HG03565 (cell line): ENCODE measurements around the gene CLK4.
A peak's percentile ranks its signal among the peaks of the same experiment; 100 is the strongest.

Source experiments
- ATAC-seq: cut with Tn5 transposase; IDR thresholded peaks from one replicate; pipeline ENCODE4 v1.9.1; 2021; ENCODE audit warnings: mild to moderate bottlenecking, moderate library complexity; ENCODE audit not compliant: unreplicated experiment

Gene CLK4

GRCh38 chr5:178626484-178627258 is at the start of gene CLK4:
CLK4 (minus strand) TSS chr5:178627050; CDS start chr5:178623416, 3,634 bp downstream.
- peak; percentile 62 for ATAC-seq

GRCh38 chr5:178675922-178676321 is 49.1 kb upstream of the CLK4 start:
- no peak for ATAC-seq

- ATAC-seq = no peak
Observed at GRCh38 chr5:178674334-178674733, 47.5 kb upstream of the CLK4 start.

GRCh38 chr5:178673801-178674295 is 47.0 kb upstream of the CLK4 start:
- ATAC-seq = no peak

- no peak for ATAC-seq
Observed at GRCh38 chr5:178672630-178673029, 45.8 kb upstream of the CLK4 start.

- no peak for ATAC-seq
Observed at GRCh38 chr5:178671602-178672144, 44.8 kb upstream of the CLK4 start.

- no peak for ATAC-seq
Observed at GRCh38 chr5:178670351-178670885, 43.6 kb upstream of the CLK4 start.

GRCh38 chr5:178668579-178668978 is 41.7 kb upstream of the CLK4 start:
- ATAC-seq = no peak

GRCh38 chr5:178667688-178668087 is 40.8 kb upstream of the CLK4 start:
- ATAC-seq = no peak

- no peak for ATAC-seq
Observed at GRCh38 chr5:178667101-178667500, 40.3 kb upstream of the CLK4 start.

- ATAC-seq = no peak
Observed at GRCh38 chr5:178664141-178664540, 37.3 kb upstream of the CLK4 start.

GRCh38 chr5:178662541-178662860 is 35.7 kb upstream of the CLK4 start:
- no peak for ATAC-seq

GRCh38 chr5:178661836-178662540 is 35.1 kb upstream of the CLK4 start:
- ATAC-seq = no peak

- ATAC-seq = no peak
Observed at GRCh38 chr5:178651046-178651810, 24.4 kb upstream of the CLK4 start.

- ATAC-seq = no peak
Observed at GRCh38 chr5:178650214-178650613, 23.4 kb upstream of the CLK4 start.

GRCh38 chr5:178649580-178649979 is 22.7 kb upstream of the CLK4 start:
- no peak for ATAC-seq

GRCh38 chr5:178644826-178645545 is 18.1 kb upstream of the CLK4 start:
- no peak for ATAC-seq

GRCh38 chr5:178642351-178642909 is 15.6 kb upstream of the CLK4 start:
- no peak for ATAC-seq

GRCh38 chr5:178641711-178642110 is 14.9 kb upstream of the CLK4 start:
- no peak for ATAC-seq
